Measurements from ENCODE around the gene ETS1.

GRCh38 chr11:128416976-128417375, 170.4 kb downstream of the ETS1 start:
- no peak for TF ChIP-seq CTCF (IDR thresholded peaks at IDR 0.05)
- TF ChIP-seq EZH2 (IDR thresholded peaks at IDR 0.05) = no peak
- no peak for TF ChIP-seq EZH2phosphoT487 (IDR thresholded peaks at IDR 0.05)
